GM12872 (cell line): ENCODE measurements around the gene MIPEP.
A peak's percentile ranks its signal among the peaks of the same experiment; 100 is the strongest.

Experiments used
- TF ChIP-seq, protein P1 (sequence below): IDR thresholded peaks from 3 replicates; pipeline ENCODE4 v1.5.1; 2011; ENCODE audit warnings: low read depth, mild to moderate bottlenecking, low read length, moderate library complexity; ENCODE audit not compliant: insufficient read depth

MIPEP gene

DNA sequence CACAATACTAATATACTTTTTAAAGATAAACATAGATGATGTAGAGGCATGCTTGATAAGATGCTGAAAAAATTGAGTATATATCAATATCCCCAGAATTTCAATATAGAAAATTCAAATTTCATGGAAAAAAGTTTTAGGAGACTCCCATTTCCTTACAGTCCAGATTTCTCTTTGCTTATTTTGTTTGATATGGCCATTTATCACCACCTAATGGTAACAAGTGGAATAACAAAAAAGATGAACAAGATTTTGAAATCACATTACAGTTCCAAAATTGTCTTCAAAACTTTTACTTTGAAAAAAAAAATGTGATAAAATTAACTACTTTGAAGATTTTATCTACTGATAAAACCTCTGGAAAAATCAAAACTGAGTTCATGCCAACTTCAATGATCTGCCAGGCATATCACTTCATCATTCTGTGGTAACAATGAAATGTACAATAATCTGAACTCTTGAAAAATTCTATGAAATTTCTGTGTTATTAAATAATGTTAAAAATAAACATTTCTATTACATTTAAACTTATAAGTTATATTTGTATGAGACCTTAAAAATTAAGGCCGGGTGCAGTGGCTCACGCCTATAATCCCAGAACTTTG, 17.5 kb downstream of the MIPEP start:
- TF ChIP-seq, protein P1, sequence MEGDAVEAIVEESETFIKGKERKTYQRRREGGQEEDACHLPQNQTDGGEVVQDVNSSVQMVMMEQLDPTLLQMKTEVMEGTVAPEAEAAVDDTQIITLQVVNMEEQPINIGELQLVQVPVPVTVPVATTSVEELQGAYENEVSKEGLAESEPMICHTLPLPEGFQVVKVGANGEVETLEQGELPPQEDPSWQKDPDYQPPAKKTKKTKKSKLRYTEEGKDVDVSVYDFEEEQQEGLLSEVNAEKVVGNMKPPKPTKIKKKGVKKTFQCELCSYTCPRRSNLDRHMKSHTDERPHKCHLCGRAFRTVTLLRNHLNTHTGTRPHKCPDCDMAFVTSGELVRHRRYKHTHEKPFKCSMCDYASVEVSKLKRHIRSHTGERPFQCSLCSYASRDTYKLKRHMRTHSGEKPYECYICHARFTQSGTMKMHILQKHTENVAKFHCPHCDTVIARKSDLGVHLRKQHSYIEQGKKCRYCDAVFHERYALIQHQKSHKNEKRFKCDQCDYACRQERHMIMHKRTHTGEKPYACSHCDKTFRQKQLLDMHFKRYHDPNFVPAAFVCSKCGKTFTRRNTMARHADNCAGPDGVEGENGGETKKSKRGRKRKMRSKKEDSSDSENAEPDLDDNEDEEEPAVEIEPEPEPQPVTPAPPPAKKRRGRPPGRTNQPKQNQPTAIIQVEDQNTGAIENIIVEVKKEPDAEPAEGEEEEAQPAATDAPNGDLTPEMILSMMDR, result peak; percentile 40; the same call in 1 of the 3 replicates

GRCh38 chr13:23870356-23871140, 18.7 kb downstream of the MIPEP start:
- TF ChIP-seq, protein P1, result peak; percentile 5; the same call in 1 of the 3 replicates

DNA sequence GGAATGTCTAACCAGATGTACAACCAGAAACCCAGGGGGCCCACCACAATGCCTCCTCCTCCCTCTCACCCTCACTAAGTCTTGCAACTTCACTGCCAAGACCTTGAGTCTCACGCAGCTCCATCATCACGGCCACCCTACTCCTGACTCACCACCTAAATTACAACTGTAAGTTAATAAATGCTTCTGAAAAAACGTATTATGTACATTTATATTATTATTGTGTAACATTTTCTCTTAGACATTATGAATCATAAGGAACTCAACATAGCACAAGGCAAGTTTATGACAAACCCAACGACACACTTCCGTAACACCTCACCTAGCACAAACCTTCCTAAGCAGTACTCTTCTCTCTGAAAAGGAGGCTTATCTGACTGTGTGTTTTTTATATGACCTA, 20.7 kb downstream of the MIPEP start:
- TF ChIP-seq, protein P1, result no peak

GRCh38 chr13:23867027-23867491, 22.1 kb downstream of the MIPEP start:
- TF ChIP-seq, protein P1, result no peak

DNA sequence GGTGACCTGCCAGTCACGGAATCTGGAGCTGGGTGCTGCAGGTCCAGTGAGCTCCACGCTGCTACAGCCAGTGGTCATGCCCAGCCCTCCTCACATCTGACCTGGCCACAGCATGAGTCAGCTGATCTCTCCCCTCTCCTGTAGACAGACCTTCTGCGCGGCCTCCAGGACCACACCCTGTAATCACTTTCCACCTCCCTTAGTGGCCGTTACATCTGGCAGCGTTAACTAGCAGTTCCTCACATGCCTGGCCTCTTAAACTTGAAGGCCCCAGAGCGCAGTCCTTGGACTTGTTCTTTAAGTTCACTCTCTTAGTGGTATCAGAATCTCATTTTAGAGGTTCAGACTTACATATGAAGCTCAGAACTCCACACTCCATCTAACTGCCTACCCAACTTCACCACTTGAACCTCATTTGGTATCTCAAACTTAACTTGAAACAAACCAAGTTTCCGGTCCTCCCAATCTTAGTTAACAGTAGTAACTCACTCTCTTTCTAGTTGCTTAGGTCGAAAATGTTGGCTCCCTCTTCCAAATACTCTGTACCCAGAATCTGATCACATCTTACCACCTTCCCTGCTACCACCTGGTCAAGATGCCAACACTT, 22.7 kb downstream of the MIPEP start:
- TF ChIP-seq, protein P1, result no peak

DNA sequence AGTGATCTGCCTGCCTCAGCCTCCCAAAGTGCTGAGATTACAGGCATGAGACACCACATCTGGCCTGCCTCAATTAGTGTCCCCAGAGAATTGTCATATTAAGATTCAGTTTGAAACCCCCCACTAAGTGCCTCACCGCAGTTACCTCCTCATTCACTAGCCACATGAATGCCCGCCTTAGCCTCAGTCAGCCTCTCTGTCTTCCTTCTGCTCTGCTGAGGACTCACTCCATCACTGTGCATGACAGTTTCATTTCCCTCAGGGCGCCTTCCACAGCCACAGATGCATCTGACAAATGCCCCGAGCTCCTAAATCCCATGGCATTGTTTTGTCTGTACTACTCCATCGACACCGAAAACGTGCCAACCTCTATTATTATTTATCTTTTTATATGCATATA, 23.3 kb downstream of the MIPEP start:
- TF ChIP-seq, protein P1, result no peak

- TF ChIP-seq, protein P1, result no peak
Observed at GRCh38 chr13:23865026-23865425, 24.2 kb downstream of the MIPEP start.
